Epithelial cell of prostate (primary cell): ENCODE results near the gene ZNRF3.
"Not testable (repeated sequence)": the region's sequence is repeated elsewhere in the genome, so short reads cannot be mapped to it uniquely, and the experiment has no call there.

Source experiments
- DNase-seq: peaks from one replicate; pipeline ENCODE4 v3.0.0-alpha.2; 2011; ENCODE audit warnings: low read depth, low spot score
- H3K27ac ChIP-seq: fragments of 450-650 bp; 2 replicates; pipeline ENCODE4 v1.5.1; 2017; ENCODE audit warnings: mild to moderate bottlenecking

Gene ZNRF3

DNA sequence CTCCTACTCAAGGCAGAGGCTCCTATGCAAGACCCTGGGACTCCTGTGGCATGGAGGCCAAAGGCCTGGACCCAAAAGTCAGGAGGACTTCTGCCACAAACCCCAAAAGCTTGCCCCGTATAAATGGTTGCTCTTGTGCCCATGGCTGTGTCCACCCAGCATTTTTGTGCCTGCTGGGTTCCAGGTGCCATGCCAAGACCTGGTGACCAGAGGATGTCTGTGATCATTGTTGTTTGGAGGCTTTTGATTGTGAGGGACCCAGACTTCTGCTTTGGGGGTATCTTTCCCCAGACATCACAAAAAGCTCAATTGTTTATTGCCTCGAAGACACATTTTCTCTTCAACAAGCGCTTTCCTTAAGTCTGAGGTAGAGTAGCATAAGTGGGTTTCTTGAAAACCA, 143.2 kb downstream of the ZNRF3 start:
- no peak for DNase-seq
- no peak overlapping the region for H3K27ac ChIP-seq

- H3K27ac ChIP-seq: no peak overlapping the region
- no peak for DNase-seq
Measured at GRCh38 chr22:29028468-29028867, 145.1 kb downstream of the ZNRF3 start.

DNA sequence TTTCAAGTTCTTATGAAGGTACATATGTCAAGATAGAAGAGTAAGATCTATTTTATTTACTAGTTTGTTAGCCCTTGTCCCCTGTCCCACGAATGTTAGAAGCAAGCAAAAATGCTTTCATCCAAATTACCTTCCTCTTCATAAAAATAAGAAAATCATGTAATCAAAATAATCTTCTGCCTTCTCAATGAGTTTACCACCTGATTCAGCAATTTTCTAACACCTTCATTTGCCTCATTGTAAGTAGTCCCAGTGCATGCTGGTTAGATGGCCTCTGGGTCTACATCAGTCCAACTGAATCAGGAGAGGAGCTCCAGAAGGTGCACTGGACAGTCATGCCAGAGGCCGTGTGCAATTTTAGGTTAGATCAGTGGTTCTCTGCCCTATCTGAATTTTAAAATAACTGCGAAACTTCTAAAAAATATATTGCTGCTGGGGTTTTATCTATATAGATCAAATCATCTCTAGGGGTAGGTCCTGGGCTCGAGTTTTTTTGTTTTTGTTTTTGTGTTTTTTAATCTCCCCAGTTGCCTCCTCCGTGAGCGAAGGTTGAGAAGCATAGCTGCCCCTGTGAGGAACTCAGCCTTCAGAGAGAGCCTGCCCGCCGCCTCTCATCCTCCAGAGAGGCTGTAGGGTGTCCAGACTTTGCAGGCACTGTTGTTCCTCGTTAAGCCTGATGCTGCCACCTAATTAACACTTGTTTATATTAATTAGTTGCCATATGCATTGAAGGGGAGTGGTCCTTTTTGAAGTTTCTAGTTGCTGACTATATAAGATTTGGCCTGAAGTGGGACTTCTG, 146.0 kb downstream of the ZNRF3 start:
- no peak for DNase-seq
- H3K27ac ChIP-seq: peak overlapping the region; percentile 69

DNA sequence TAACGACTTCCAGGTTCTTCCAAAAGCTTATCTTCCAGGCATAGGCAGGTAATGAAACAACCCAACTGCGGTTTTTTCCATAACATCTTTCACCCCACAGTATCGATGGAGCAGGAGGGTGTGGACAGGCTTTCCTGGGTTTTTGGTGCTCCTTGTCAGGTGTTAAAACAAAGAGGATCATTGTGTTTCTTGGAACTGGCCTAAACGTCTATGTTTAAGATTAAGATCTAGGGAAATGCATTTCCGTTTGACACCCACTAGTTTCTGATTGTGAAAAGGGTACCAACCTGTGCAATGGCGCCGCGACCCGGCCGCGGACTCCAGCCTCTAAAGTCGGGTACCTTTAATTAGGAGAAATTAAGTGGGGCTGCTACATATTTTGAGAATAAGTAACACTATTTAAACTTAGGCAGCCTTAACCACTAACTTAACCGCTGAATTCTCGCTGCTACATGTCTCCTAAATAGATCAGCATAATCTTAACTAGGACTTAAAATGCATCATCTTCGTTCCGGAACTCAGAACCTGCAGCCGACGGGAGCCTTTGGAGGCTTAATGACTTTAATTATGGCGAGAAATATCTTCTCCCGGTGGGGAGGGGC, 146.7 kb downstream of the ZNRF3 start:
- H3K27ac ChIP-seq: peak overlapping the region; percentile 69
- peak; percentile 20 for DNase-seq

DNA sequence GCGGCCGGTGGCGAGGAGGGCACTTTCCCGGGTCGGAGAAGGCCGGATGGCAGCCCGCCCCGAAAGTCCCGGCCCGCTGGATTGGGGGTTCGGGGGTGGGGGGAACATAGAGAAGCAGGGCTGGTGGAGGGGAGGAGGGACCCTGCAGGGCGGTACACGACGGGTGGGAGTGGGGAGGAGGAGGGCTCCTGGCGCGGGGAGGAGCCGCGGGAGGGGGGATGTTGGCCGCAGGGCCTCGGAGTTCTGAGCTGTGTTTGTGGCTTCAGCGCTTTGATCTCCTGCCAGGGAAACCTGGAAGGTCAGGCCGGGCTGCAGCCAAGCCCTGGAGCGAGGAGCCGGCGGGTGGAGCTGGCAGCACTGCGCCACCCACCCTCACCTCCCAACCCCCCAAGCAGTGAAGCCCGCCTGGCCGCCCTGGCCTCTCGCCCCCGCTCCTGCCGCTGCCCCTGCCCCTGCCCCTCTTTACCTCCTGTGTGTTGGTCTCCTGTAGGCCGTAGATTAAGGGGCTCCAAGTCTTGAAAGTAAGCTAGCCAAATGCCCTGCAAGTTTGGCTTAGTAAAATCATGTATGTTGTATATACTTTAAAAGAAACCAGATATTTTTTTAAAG, 147.3 kb downstream of the ZNRF3 start:
- DNase-seq: no peak
- peak overlapping the region; percentile 69 for H3K27ac ChIP-seq

DNA sequence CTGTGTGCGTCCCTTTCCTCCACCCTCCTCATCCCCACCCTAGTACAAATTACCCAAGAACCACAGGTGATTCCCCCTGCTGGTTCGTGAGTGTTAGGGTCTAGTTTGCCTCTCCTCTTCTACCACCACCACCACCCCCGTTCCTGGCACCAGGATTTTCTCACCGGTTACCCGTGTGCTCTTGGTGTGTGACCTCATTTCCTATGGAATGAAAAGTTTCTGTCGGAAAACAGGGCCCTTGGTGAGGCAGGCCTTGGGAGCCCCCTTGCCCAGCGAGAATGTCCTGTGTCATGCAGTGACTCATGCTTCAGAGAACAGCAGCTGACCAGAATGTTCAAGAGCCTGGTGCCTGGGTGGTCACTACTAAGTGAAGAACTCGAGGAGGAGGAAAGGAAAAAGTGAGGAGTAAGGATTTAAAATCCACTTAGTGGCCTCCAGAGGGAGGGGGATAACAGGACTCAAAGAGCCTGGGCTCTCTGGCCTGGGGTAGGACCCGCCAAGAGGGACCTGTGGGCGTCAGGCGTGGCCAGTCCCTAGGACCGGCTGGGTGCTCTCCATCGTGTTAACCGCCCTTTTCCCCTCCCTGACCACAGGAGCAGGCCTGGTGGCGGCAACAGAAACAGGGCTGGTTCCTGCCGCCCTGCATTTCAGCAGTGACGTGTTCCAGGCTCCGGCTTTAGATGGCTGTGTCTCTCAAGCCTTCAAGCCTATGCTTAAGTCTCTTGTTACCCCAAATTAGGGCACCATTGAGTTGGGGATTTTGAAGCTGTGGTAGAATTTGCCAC, 148.0 kb downstream of the ZNRF3 start:
- no peak for DNase-seq
- H3K27ac ChIP-seq: peak overlapping the region; percentile 69

- DNase-seq: no peak
- H3K27ac ChIP-seq: peak overlapping the region; percentile 69
Measured at GRCh38 chr22:29032014-29032475, 148.7 kb downstream of the ZNRF3 start.

DNA sequence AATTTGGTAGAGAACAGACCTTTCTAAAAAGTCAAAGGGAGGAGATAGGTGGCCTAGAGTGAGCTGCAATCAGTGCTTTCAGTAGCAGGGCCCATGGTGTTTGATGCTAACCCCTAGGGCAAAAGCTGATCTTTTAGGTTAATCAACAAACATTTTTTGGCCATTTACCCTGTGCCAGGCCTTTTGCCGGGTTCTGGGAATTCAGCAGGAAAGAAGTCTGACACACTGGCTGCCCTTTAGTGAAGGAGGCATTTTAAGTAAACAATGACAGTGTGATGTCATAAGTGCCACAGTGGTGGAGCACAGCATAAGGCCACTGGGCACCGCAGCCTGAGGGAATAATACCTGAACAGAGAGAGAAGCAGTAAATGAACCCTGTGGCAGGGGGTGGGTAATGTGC, 149.2 kb downstream of the ZNRF3 start:
- H3K27ac ChIP-seq: no peak overlapping the region
- no peak for DNase-seq

- DNase-seq: no peak
- no peak overlapping the region for H3K27ac ChIP-seq
Measured at GRCh38 chr22:29037340-29037932, 154.1 kb downstream of the ZNRF3 start.

- H3K27ac ChIP-seq: no peak overlapping the region
- DNase-seq: no peak
Measured at GRCh38 chr22:29039148-29039547, 155.8 kb downstream of the ZNRF3 start.

GRCh38 chr22:29039684-29040083, 156.3 kb downstream of the ZNRF3 start:
- H3K27ac ChIP-seq, DNase-seq: not testable (repeated sequence)

- DNase-seq: no peak
- no peak overlapping the region for H3K27ac ChIP-seq
Measured at GRCh38 chr22:29040385-29041275, 157.3 kb downstream of the ZNRF3 start.

DNA sequence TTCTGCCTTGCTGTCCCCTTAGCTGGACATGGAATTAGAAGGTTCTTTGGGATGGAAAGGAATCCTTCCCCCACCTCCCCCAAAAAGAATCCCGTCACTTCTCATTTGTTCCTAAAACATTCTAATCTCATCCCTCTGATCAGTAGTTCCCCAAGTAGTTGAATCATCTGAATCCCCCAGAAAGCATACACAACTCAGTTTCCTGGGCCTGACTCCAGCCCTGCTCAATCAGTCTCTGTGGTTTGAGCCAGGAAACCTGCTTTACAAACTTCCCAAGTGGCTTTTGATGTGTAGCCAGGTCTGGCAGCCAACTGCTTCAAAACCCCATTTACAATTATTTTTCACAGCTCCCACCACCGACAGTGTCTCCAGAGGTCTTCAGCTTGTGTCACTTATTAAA, 158.0 kb downstream of the ZNRF3 start:
- no peak overlapping the region for H3K27ac ChIP-seq
- no peak for DNase-seq

GRCh38 chr22:29043906-29044575, 160.7 kb downstream of the ZNRF3 start:
- no peak overlapping the region for H3K27ac ChIP-seq
- DNase-seq: no peak

GRCh38 chr22:29044657-29045176, 161.3 kb downstream of the ZNRF3 start:
- no peak for DNase-seq
- no peak overlapping the region for H3K27ac ChIP-seq

DNA sequence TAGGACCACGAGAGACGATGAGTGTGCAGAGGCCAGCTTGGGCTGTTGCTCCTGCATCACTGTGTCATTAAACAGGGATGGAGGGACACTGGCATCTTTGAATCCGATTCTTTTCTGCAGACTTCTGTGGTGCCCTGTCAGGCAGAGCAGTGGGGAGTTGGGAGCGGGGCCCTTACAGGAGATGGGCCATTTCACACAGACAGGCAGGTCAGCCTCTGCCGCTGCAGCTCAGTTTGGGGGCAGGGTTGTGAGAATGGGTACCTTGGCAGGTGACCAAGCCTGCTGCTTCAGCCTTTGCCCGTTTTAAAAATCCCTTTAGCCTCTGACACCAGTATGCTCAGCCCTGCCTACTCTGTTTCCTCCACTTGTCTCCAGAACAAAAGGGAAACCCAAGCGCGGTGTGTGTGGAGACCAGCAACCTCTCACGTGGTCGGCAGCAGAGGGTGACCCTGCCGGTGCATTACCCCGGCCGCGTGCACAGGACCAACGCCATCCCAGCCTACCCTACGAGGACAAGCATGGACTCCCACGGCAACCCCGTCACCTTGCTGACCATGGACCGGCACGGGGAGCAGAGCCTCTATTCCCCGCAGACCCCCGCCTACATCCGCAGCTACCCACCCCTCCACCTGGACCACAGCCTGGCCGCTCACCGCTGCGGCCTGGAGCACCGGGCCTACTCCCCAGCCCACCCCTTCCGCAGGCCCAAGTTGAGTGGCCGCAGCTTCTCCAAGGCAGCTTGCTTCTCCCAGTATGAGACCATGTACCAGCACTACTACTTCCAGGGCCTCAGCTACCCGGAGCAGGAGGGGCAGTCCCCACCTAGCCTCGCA, 165.7 kb downstream of the ZNRF3 start:
- H3K27ac ChIP-seq: no peak overlapping the region
- DNase-seq: no peak

DNA sequence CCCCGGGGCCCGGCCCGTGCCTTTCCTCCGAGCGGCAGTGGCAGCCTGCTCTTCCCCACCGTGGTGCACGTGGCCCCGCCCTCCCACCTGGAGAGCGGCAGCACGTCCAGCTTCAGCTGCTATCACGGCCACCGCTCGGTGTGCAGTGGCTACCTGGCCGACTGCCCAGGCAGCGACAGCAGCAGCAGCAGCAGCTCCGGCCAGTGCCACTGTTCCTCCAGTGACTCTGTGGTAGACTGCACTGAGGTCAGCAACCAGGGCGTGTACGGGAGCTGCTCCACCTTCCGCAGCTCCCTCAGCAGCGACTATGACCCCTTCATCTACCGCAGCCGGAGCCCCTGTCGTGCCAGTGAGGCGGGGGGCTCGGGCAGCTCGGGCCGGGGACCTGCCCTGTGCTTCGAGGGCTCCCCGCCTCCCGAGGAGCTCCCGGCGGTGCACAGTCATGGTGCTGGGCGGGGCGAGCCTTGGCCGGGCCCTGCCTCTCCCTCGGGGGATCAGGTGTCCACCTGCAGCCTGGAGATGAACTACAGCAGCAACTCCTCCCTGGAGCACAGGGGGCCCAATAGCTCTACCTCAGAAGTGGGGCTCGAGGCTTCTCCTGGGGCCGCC, 166.4 kb downstream of the ZNRF3 start:
- no peak overlapping the region for H3K27ac ChIP-seq
- no peak for DNase-seq
